ENCODE measurements around the gene PTX4. TPM values are rescaled to one million over a fixed set of nuclear protein-coding genes. Genes with fewer than 3 reads are reported as not detected.
"Not testable (repeated sequence)": the region's sequence is repeated elsewhere in the genome, so short reads cannot be mapped to it uniquely, and the experiment has no call there.

PTX4 gene
- polyA plus RNA-seq, 6 donors from 2014 or later, result not detected

GRCh38 chr16:1475552-1476114 is 13.1 kb downstream of the PTX4 start:
- Mint-ChIP-seq H3K4me3 (peak overlapping the region; percentile 74 to 93 (median 90)), H3K36me3 (no peaks in the 10 kb centered on the region), H3K4me1 (peaks cover 24 to 74% (median 33%) of the 10 kb centered on the region in 3 donors), H3K27ac (peak overlapping the region; percentile 93 to 99 (median 96)), H3K27me3 (no peaks in the 10 kb centered on the region), H3K9me3 (peaks cover 0 to 3% (median 3%) of the 10 kb centered on the region in 7 donors)
- no peak for ATAC-seq (ENCODE audit: low read depth in 2 of 2)
- DNase-seq, result no peak

GRCh38 chr16:1474796-1475551 is 13.8 kb downstream of the PTX4 start, which contains the start of gene CLCN7:
Gene CLCN7 (minus strand): TSS chr16:1475028. CDS start chr16:1474974, 54 bp downstream.
- Mint-ChIP-seq H3K4me3 (peak within 1 kb of the TSS; percentile 74 to 93 (median 90)), H3K27ac (peak within 1 kb of the TSS; percentile 93 to 99 (median 96)), H3K4me1 (peaks cover 23 to 76% (median 38%) of the 10 kb centered on the region in 3 donors), H3K9me3 (peaks cover 0 to under 1% (median 0%) of the 10 kb centered on the region in 7 donors), H3K36me3 (no peaks in the 10 kb centered on the region), H3K27me3 (no peaks in the 10 kb centered on the region)
- DNase-seq (peak; percentile 92), ATAC-seq (ENCODE audit: low read depth in 2 of 2) (peak; percentile 85 to 86)

- Mint-ChIP-seq H3K4me3 (peak overlapping the region; percentile 74 to 93 (median 87)), H3K27me3 (no peaks in the 10 kb centered on the region), H3K27ac (peak overlapping the region in 5 of 6 donors; percentile 85 to 97 (median 94)), H3K36me3 (no peaks in the 10 kb centered on the region), H3K4me1 (peaks cover 28 to 78% (median 43%) of the 10 kb centered on the region in 3 donors), H3K9me3 (no peaks in the 10 kb centered on the region)
- ATAC-seq (ENCODE audit: low read depth in 2 of 2) (peak; percentile 2 to 9), DNase-seq (no peak)
Measured at GRCh38 chr16:1474082-1474795, 14.5 kb downstream of the PTX4 start.

- peak overlapping the region; percentile 60 to 91 (median 79) for H3K4me3 Mint-ChIP-seq
- no peaks in the 10 kb centered on the region for H3K9me3 Mint-ChIP-seq
- peaks cover 28 to 70% (median 43%) of the 10 kb centered on the region in 3 donors for H3K4me1 Mint-ChIP-seq
- DNase-seq (no peak), ATAC-seq (ENCODE audit: low read depth in 2 of 2) (no peak)
- no peaks in the 10 kb centered on the region for H3K27me3 Mint-ChIP-seq
- no peaks in the 10 kb centered on the region for H3K36me3 Mint-ChIP-seq
- H3K27ac Mint-ChIP-seq, result peak overlapping the region in 5 of 6 donors; percentile 68 to 94 (median 92)
Measured at GRCh38 chr16:1472974-1473373, 15.8 kb downstream of the PTX4 start.

- DNase-seq (no peak), ATAC-seq (ENCODE audit: low read depth in 2 of 2) (no peak)
- H3K4me1 Mint-ChIP-seq, result peaks cover 38 to 72% (median 50%) of the 10 kb centered on the region in 3 donors
- no peaks in the 10 kb centered on the region for H3K27me3 Mint-ChIP-seq
- H3K27ac Mint-ChIP-seq, result peak overlapping the region in 5 of 6 donors; percentile 91 to 97 (median 94)
- H3K36me3 Mint-ChIP-seq, result no peaks in the 10 kb centered on the region
- no peaks in the 10 kb centered on the region for H3K9me3 Mint-ChIP-seq
- H3K4me3 Mint-ChIP-seq, result peak overlapping the region; percentile 54 to 91 (median 83)
Measured at GRCh38 chr16:1471569-1472194, 17.1 kb downstream of the PTX4 start.

GRCh38 chr16:1470481-1471251 is 18.1 kb downstream of the PTX4 start:
- DNase-seq (no peak), ATAC-seq (ENCODE audit: low read depth in 2 of 2) (no peak)
- Mint-ChIP-seq H3K27me3 (no peaks in the 10 kb centered on the region), H3K4me3 (peak overlapping the region; percentile 54 to 91 (median 83)), H3K9me3 (no peaks in the 10 kb centered on the region), H3K4me1 (peaks cover 38 to 67% (median 50%) of the 10 kb centered on the region in 3 donors), H3K27ac (peak overlapping the region; percentile 93 to 98 (median 96)), H3K36me3 (no peaks in the 10 kb centered on the region)

GRCh38 chr16:1469693-1470201 is 19.0 kb downstream of the PTX4 start:
- peak overlapping the region; percentile 89 to 99 (median 96) for H3K27ac Mint-ChIP-seq
- ATAC-seq (ENCODE audit: low read depth in 2 of 2) (peak; percentile 41 to 67), DNase-seq (peak; percentile 46)
- no peaks in the 10 kb centered on the region for H3K27me3 Mint-ChIP-seq
- peak overlapping the region; percentile 35 to 91 (median 84) for H3K4me3 Mint-ChIP-seq
- H3K4me1 Mint-ChIP-seq, result peaks cover 38 to 63% (median 54%) of the 10 kb centered on the region in 3 donors
- no peaks in the 10 kb centered on the region for H3K36me3 Mint-ChIP-seq
- no peaks in the 10 kb centered on the region for H3K9me3 Mint-ChIP-seq

GRCh38 chr16:1469141-1469540 is 19.6 kb downstream of the PTX4 start:
- H3K4me1 Mint-ChIP-seq, result peaks cover 36 to 64% (median 55%) of the 10 kb centered on the region in 3 donors

GRCh38 chr16:1468426-1468810 is 20.3 kb downstream of the PTX4 start:
- no peak for DNase-seq
- Mint-ChIP-seq H3K9me3 (no peaks in the 10 kb centered on the region), H3K4me1 (peaks cover 34 to 61% (median 55%) of the 10 kb centered on the region in 3 donors), H3K4me3 (peak overlapping the region in 1 of 8 donors; percentile 44), H3K27ac (peak overlapping the region; percentile 24 to 94 (median 60)), H3K27me3 (no peaks in the 10 kb centered on the region), H3K36me3 (no peaks in the 10 kb centered on the region)
- ATAC-seq (ENCODE audit: low read depth in 2 of 2), result no peak

More at GRCh38 chr16:1469141-1469540, 19.6 kb downstream of the PTX4 start:
- ATAC-seq (ENCODE audit: low read depth in 2 of 2); H3K9me3 Mint-ChIP-seq; H3K36me3 Mint-ChIP-seq; DNase-seq; H3K27me3 Mint-ChIP-seq: not testable (repeated sequence)
- peak overlapping the region in 5 of 6 donors; percentile 92 to 99 (median 95) for H3K27ac Mint-ChIP-seq
- H3K4me3 Mint-ChIP-seq, result peak overlapping the region in 7 of 8 donors; percentile 35 to 91 (median 81)

- ATAC-seq (ENCODE audit: low read depth in 2 of 2) (no peak), DNase-seq (no peak)
- Mint-ChIP-seq H3K4me1 (peaks cover 29 to 55% (median 43%) of the 10 kb centered on the region in 3 donors), H3K36me3 (no peaks in the 10 kb centered on the region), H3K9me3 (no peaks in the 10 kb centered on the region), H3K27ac (peak overlapping the region in 3 of 6 donors; percentile 38 to 94 (median 90)), H3K27me3 (no peaks in the 10 kb centered on the region), H3K4me3 (no peak overlapping the region)
Measured at GRCh38 chr16:1466968-1467521, 21.7 kb downstream of the PTX4 start.

- Mint-ChIP-seq H3K4me3 (no peak overlapping the region), H3K36me3 (no peaks in the 10 kb centered on the region), H3K4me1 (peaks cover 20 to 47% (median 33%) of the 10 kb centered on the region in 3 donors), H3K9me3 (no peaks in the 10 kb centered on the region), H3K27me3 (no peaks in the 10 kb centered on the region), H3K27ac (peak overlapping the region in 1 of 6 donors; percentile 94)
- ATAC-seq (ENCODE audit: low read depth in 2 of 2), result no peak
- no peak for DNase-seq
Measured at GRCh38 chr16:1466054-1466453, 22.7 kb downstream of the PTX4 start.

- H3K4me1 Mint-ChIP-seq, result peaks cover 14 to 42% (median 28%) of the 10 kb centered on the region in 3 donors
- ATAC-seq (ENCODE audit: low read depth in 2 of 2) (no peak), DNase-seq (no peak)
- H3K9me3 Mint-ChIP-seq, result no peaks in the 10 kb centered on the region
- H3K36me3 Mint-ChIP-seq, result no peaks in the 10 kb centered on the region
- H3K27me3 Mint-ChIP-seq, result no peaks in the 10 kb centered on the region
- H3K27ac Mint-ChIP-seq, result peak overlapping the region in 1 of 6 donors; percentile 94
- no peak overlapping the region for H3K4me3 Mint-ChIP-seq
Measured at GRCh38 chr16:1465567-1465915, 23.2 kb downstream of the PTX4 start.

Data from naive B cell (primary cell).